GM19324 (cell line): ENCODE data around the gene ZSWIM9.

Experiments used
- ATAC-seq: cut with Tn5 transposase; IDR thresholded peaks from one replicate; pipeline ENCODE4 v1.9.1; 2021; ENCODE audit warnings: mild to moderate bottlenecking, moderate library complexity; ENCODE audit not compliant: unreplicated experiment, low FRiP score

Gene ZSWIM9

GRCh38 chr19:48171710-48172109 lies 1.2 kb downstream of the ZSWIM9 start:
- no peak for ATAC-seq

- ATAC-seq = no peak
Observed at GRCh38 chr19:48174445-48175030, 4.1 kb downstream of the ZSWIM9 start.

GRCh38 chr19:48175578-48175977 lies 5.1 kb downstream of the ZSWIM9 start:
- ATAC-seq = no peak

GRCh38 chr19:48176226-48176625 lies 5.7 kb downstream of the ZSWIM9 start:
- ATAC-seq = no peak

GRCh38 chr19:48181505-48181904 lies 11.0 kb downstream of the ZSWIM9 start:
- ATAC-seq = no peak

- ATAC-seq = no peak
Observed at GRCh38 chr19:48182434-48182833, 12.0 kb downstream of the ZSWIM9 start.

GRCh38 chr19:48183356-48183755 lies 12.9 kb downstream of the ZSWIM9 start:
- no peak for ATAC-seq

GRCh38 chr19:48186015-48186414 lies 15.5 kb downstream of the ZSWIM9 start:
- ATAC-seq = peak; percentile 53

GRCh38 chr19:48186541-48186991 lies 16.1 kb downstream of the ZSWIM9 start:
- ATAC-seq = peak; percentile 46

GRCh38 chr19:48190288-48190884 lies 19.9 kb downstream of the ZSWIM9 start:
- no peak for ATAC-seq

- ATAC-seq = no peak
Observed at GRCh38 chr19:48190885-48191284, 20.4 kb downstream of the ZSWIM9 start.

- ATAC-seq = no peak
Observed at GRCh38 chr19:48192750-48193149, 22.3 kb downstream of the ZSWIM9 start.

GRCh38 chr19:48194041-48194843 lies 23.8 kb downstream of the ZSWIM9 start:
- no peak for ATAC-seq

- ATAC-seq = no peak
Observed at GRCh38 chr19:48194844-48195830, 24.7 kb downstream of the ZSWIM9 start.

GRCh38 chr19:48196321-48196763 lies 25.9 kb downstream of the ZSWIM9 start:
- ATAC-seq = no peak

GRCh38 chr19:48196933-48197665 lies 26.6 kb downstream of the ZSWIM9 start:
- ATAC-seq = no peak

GRCh38 chr19:48203222-48203793 lies 32.8 kb downstream of the ZSWIM9 start:
- no peak for ATAC-seq

GRCh38 chr19:48203794-48204628 lies 33.5 kb downstream of the ZSWIM9 start:
- peak; percentile 85 for ATAC-seq
